Measurements from ENCODE around the gene WRNIP1.

WRNIP1 gene

DNA sequence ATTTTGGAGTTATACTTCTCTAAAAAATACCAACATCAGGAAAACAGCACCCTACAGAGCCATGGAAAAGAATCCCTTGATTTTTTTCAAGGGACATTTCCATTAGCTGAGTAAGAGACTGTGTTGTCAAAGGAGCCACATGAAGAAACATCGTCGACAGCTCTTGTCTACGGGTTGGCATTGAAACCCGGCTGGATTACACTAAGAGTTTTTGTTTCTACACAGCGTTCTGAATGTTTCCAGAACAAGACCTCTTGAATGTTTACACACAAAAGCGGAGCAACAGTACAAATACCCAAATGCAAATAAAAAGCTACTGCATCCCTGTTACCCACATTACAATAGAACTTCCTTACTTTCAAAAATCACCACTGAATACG, 12.1 kb upstream of the WRNIP1 start:
- no peaks in the 10 kb centered on the region for H3K9me3 ChIP-seq (ENCODE audit: control extremely low read depth in 1 of 5, control insufficient read depth in 4 of 5, insufficient read depth in 2 of 5, low read depth in 1 of 5, low read length in 4 of 5)
- no peaks in the 10 kb centered on the region for H3K36me3 ChIP-seq (ENCODE audit: control insufficient read depth in 4 of 4, insufficient read depth in 4 of 4, low read length in 3 of 4)
- H3K27ac ChIP-seq (ENCODE audit: insufficient read depth in 1 of 2, low read depth in 1 of 2, low read length in 2 of 2, poor library complexity in 1 of 2, severe bottlenecking in 2 of 2) = peak overlapping the region in 1 of 2 experiments; percentile 6
- DNase-seq = peak in 1 of 3 donors; percentile 41
- H3K4me3 ChIP-seq (ENCODE audit: control insufficient read depth in 1 of 7, extremely low read depth in 1 of 7, insufficient read depth in 4 of 7, low read depth in 2 of 7, low read length in 6 of 7) = peak overlapping the region in 1 of 7 experiments; percentile 58
- peaks cover 23 to 61% (median 39%) of the 10 kb centered on the region in 4 experiments for H3K4me1 ChIP-seq (ENCODE audit: control extremely low read depth in 1 of 4, control insufficient read depth in 4 of 4, insufficient read depth in 4 of 4, low read length in 3 of 4)
- H3K27me3 ChIP-seq (replicated peaks in 2 of 5; ENCODE audit: control insufficient read depth in 4 of 5, insufficient read depth in 5 of 5, low read length in 4 of 5) = no peaks in the 10 kb centered on the region
- WGBS (ENCODE audit: insufficient coverage) = 76% methylated on average over 6 of the region's 7 CpGs
- CTCF ChIA-PET = interaction anchor here (0.7 to 12.6 kb wide), 6 partner anchors 10 to 311 kb away, joined by 3 to 227 read pairs (median 4); partner anchors contain the start of gene WRNIP1
- POLR2A ChIA-PET = interaction anchor here (1.0 kb wide), 1 partner anchor 10 kb away, joined by 5 read pairs; no protein-coding TSS in a partner anchor

DNA sequence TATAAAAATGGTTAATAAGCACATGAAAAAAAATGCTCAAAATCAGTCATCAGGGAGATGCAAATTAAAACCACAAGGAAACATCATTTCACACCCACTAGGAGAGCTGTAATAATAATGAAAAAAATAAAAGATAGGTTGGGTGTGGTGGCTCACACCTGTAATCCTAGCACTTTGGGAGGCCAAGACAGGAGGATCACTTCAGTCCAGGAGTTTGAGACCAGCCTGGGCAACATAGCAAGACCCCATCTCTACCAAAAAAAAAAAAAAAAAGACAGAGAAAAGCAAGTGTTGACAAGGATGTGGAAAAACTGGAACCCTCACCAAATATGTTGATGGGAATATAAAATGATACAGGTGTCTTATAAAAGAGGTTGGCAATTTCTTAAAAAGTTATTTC, 11.4 kb upstream of the WRNIP1 start:
- Histone ChIP-seq H3K4me3 (ENCODE audit: control insufficient read depth in 1 of 7, extremely low read depth in 1 of 7, insufficient read depth in 4 of 7, low read depth in 2 of 7, low read length in 6 of 7) (no peak overlapping the region), H3K36me3 (ENCODE audit: control insufficient read depth in 4 of 4, insufficient read depth in 4 of 4, low read length in 3 of 4) (no peaks in the 10 kb centered on the region), H3K4me1 (ENCODE audit: control extremely low read depth in 1 of 4, control insufficient read depth in 4 of 4, insufficient read depth in 4 of 4, low read length in 3 of 4) (peaks cover 23 to 55% (median 38%) of the 10 kb centered on the region in 4 experiments), H3K27me3 (replicated peaks in 2 of 5; ENCODE audit: control insufficient read depth in 4 of 5, insufficient read depth in 5 of 5, low read length in 4 of 5) (no peaks in the 10 kb centered on the region), H3K9me3 (ENCODE audit: control extremely low read depth in 1 of 5, control insufficient read depth in 4 of 5, insufficient read depth in 2 of 5, low read depth in 1 of 5, low read length in 4 of 5) (no peaks in the 10 kb centered on the region), H3K27ac (ENCODE audit: insufficient read depth in 1 of 2, low read depth in 1 of 2, low read length in 2 of 2, poor library complexity in 1 of 2, severe bottlenecking in 2 of 2) (no peak overlapping the region)
- ChIA-PET CTCF (interaction anchor here (0.7 to 12.6 kb wide), 5 partner anchors 9 to 310 kb away, joined by 3 to 227 read pairs (median 4); partner anchors contain the start of gene WRNIP1), POLR2A (interaction anchor here (1.0 kb wide), 1 partner anchor 9 kb away, joined by 5 read pairs; no protein-coding TSS in a partner anchor)
- no peak for DNase-seq

DNA sequence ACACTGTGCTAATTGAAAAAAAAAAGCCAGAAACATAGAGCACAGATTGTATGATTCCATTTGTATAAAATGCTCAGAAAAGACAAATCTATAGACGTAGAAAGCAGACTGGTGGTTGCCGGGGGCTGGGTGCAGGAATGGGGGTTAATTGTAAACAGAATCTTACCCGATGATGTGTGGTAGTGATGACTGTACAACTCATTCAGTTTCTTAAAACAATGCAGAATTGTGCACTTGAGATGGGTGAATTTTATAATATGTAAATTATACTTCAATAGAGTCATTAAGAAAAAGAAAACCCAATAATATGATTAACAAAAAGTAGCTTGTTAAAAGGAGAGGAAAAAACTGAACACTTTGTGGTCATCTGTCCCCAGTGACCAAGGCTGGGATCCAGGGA, 10.8 kb upstream of the WRNIP1 start:
- peaks cover 23 to 49% (median 38%) of the 10 kb centered on the region in 4 experiments for H3K4me1 ChIP-seq (ENCODE audit: control extremely low read depth in 1 of 4, control insufficient read depth in 4 of 4, insufficient read depth in 4 of 4, low read length in 3 of 4)
- H3K27me3 ChIP-seq (replicated peaks in 2 of 5; ENCODE audit: control insufficient read depth in 4 of 5, insufficient read depth in 5 of 5, low read length in 4 of 5) = no peaks in the 10 kb centered on the region
- H3K9me3 ChIP-seq (ENCODE audit: control extremely low read depth in 1 of 5, control insufficient read depth in 4 of 5, insufficient read depth in 2 of 5, low read depth in 1 of 5, low read length in 4 of 5) = no peaks in the 10 kb centered on the region
- H3K36me3 ChIP-seq (ENCODE audit: control insufficient read depth in 4 of 4, insufficient read depth in 4 of 4, low read length in 3 of 4) = no peaks in the 10 kb centered on the region
- H3K4me3 ChIP-seq (ENCODE audit: control insufficient read depth in 1 of 7, extremely low read depth in 1 of 7, insufficient read depth in 4 of 7, low read depth in 2 of 7, low read length in 6 of 7) = no peak overlapping the region
- no peak overlapping the region for H3K27ac ChIP-seq (ENCODE audit: insufficient read depth in 1 of 2, low read depth in 1 of 2, low read length in 2 of 2, poor library complexity in 1 of 2, severe bottlenecking in 2 of 2)
- CTCF ChIA-PET = interaction anchor here (0.6 to 12.6 kb wide), 3 partner anchors 9 to 16 kb away, joined by 3 to 227 read pairs (median 3); partner anchors contain the start of gene WRNIP1
- DNase-seq = no peak
- WGBS (ENCODE audit: insufficient coverage) = 77% methylated on average over 2 of the region's 3 CpGs
- POLR2A ChIA-PET = no interaction called here

DNA sequence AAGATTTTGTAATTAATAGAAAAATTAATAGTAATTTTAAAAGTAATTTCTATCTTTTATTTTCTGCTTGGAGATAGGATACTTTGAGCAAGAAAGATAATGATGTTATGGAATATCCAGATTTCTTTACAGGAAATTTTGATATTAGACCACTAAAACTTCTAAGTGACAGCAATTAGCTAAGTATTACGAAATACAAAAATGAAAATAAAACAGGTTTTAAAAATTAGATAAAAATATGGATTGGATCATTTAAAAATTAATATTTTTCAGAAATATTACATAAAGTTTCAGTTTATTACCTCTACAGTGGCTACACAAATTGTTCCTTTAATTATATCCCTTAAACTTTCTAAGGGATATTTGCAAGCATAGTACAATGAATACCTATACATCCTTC, 10.3 kb upstream of the WRNIP1 start:
- WGBS (ENCODE audit: insufficient coverage) = no CpG with 5 or more reads among the region's 1 CpG
- Histone ChIP-seq H3K27ac (ENCODE audit: insufficient read depth in 1 of 2, low read depth in 1 of 2, low read length in 2 of 2, poor library complexity in 1 of 2, severe bottlenecking in 2 of 2) (no peak overlapping the region), H3K27me3 (replicated peaks in 2 of 5; ENCODE audit: control insufficient read depth in 4 of 5, insufficient read depth in 5 of 5, low read length in 4 of 5) (no peaks in the 10 kb centered on the region), H3K9me3 (ENCODE audit: control extremely low read depth in 1 of 5, control insufficient read depth in 4 of 5, insufficient read depth in 2 of 5, low read depth in 1 of 5, low read length in 4 of 5) (no peaks in the 10 kb centered on the region), H3K36me3 (ENCODE audit: control insufficient read depth in 4 of 4, insufficient read depth in 4 of 4, low read length in 3 of 4) (no peaks in the 10 kb centered on the region), H3K4me1 (ENCODE audit: control extremely low read depth in 1 of 4, control insufficient read depth in 4 of 4, insufficient read depth in 4 of 4, low read length in 3 of 4) (peaks cover 21 to 44% (median 34%) of the 10 kb centered on the region in 4 experiments), H3K4me3 (ENCODE audit: control insufficient read depth in 1 of 7, extremely low read depth in 1 of 7, insufficient read depth in 4 of 7, low read depth in 2 of 7, low read length in 6 of 7) (no peak overlapping the region)
- ChIA-PET CTCF (interaction anchor here (1.0 to 12.6 kb wide), 2 partner anchors 8 to 17 kb away, joined by 3 to 227 read pairs; partner anchors contain the start of gene WRNIP1), POLR2A (no interaction called here)
- DNase-seq = no peak

DNA sequence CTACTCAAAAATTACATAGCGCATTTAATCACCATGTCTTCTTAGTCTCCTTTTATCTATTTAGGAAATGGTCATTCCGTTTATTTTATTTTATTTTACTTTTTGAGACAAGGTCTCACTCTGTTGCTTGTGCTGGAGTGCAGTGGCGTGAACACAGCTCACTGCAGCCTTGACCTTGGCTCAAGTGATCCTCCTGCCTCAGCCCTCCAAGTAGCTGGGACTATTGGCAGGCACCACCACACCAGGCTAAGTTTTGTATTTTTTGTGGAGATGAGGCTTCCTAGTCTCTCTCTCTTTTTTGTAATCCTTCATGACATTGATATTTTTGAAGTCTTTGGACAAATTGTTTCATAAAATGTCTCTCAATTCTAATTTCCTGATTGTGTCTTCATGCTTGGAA, 9.7 kb upstream of the WRNIP1 start:
- CTCF ChIA-PET = interaction anchor here (1.0 to 1.4 kb wide), 2 partner anchors 17 to 21 kb away, joined by 3 read pairs; no protein-coding TSS in a partner anchor
- H3K4me1 ChIP-seq (ENCODE audit: control extremely low read depth in 1 of 4, control insufficient read depth in 4 of 4, insufficient read depth in 4 of 4, low read length in 3 of 4) = peaks cover 17 to 40% (median 31%) of the 10 kb centered on the region in 4 experiments
- no peaks in the 10 kb centered on the region for H3K36me3 ChIP-seq (ENCODE audit: control insufficient read depth in 4 of 4, insufficient read depth in 4 of 4, low read length in 3 of 4)
- WGBS (ENCODE audit: insufficient coverage) = 92% methylated on average over 2 of the region's 3 CpGs
- DNase-seq = no peak
- POLR2A ChIA-PET = no interaction called here
- H3K4me3 ChIP-seq (ENCODE audit: control insufficient read depth in 1 of 7, extremely low read depth in 1 of 7, insufficient read depth in 4 of 7, low read depth in 2 of 7, low read length in 6 of 7) = no peak overlapping the region
- H3K9me3 ChIP-seq (ENCODE audit: control extremely low read depth in 1 of 5, control insufficient read depth in 4 of 5, insufficient read depth in 2 of 5, low read depth in 1 of 5, low read length in 4 of 5) = peaks cover 0 to 3% (median 0%) of the 10 kb centered on the region in 5 experiments
- no peak overlapping the region for H3K27ac ChIP-seq (ENCODE audit: insufficient read depth in 1 of 2, low read depth in 1 of 2, low read length in 2 of 2, poor library complexity in 1 of 2, severe bottlenecking in 2 of 2)
- no peaks in the 10 kb centered on the region for H3K27me3 ChIP-seq (replicated peaks in 2 of 5; ENCODE audit: control insufficient read depth in 4 of 5, insufficient read depth in 5 of 5, low read length in 4 of 5)

DNA sequence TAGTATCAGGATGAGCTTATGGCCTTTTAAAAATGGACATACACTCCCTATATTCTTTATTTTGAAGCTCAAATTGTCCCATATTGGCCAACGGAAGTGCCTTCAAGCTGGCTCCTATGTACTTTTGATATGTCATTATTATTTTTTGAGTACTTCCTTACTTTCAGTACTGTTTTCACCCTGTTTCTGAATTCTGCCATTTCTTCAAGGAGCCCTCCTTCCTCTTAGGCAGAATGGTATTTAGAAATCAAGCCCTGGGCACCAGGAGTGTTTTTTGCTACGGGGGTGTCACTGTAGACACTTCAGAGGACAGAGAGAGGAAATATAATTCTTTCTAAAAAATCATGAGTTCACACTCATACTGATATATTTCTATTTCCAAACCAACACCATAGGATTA, 9.0 kb upstream of the WRNIP1 start:
- Histone ChIP-seq H3K27me3 (replicated peaks in 2 of 5; ENCODE audit: control insufficient read depth in 4 of 5, insufficient read depth in 5 of 5, low read length in 4 of 5) (no peaks in the 10 kb centered on the region), H3K36me3 (ENCODE audit: control insufficient read depth in 4 of 4, insufficient read depth in 4 of 4, low read length in 3 of 4) (no peaks in the 10 kb centered on the region), H3K4me1 (ENCODE audit: control extremely low read depth in 1 of 4, control insufficient read depth in 4 of 4, insufficient read depth in 4 of 4, low read length in 3 of 4) (peaks cover 9 to 34% (median 23%) of the 10 kb centered on the region in 4 experiments), H3K9me3 (ENCODE audit: control extremely low read depth in 1 of 5, control insufficient read depth in 4 of 5, insufficient read depth in 2 of 5, low read depth in 1 of 5, low read length in 4 of 5) (peaks cover 0 to 3% (median 0%) of the 10 kb centered on the region in 5 experiments), H3K4me3 (ENCODE audit: control insufficient read depth in 1 of 7, extremely low read depth in 1 of 7, insufficient read depth in 4 of 7, low read depth in 2 of 7, low read length in 6 of 7) (no peak overlapping the region), H3K27ac (ENCODE audit: insufficient read depth in 1 of 2, low read depth in 1 of 2, low read length in 2 of 2, poor library complexity in 1 of 2, severe bottlenecking in 2 of 2) (no peak overlapping the region)
- ChIA-PET CTCF (interaction anchor here (0.6 to 14.2 kb wide), 7 partner anchors 8 to 35 kb away, joined by 3 to 227 read pairs (median 3); partner anchors contain the start of genes MYLK4 and WRNIP1), POLR2A (no interaction called here)
- WGBS (ENCODE audit: insufficient coverage) = no CpG with 5 or more reads among the region's 2 CpGs
- no peak for DNase-seq

DNA sequence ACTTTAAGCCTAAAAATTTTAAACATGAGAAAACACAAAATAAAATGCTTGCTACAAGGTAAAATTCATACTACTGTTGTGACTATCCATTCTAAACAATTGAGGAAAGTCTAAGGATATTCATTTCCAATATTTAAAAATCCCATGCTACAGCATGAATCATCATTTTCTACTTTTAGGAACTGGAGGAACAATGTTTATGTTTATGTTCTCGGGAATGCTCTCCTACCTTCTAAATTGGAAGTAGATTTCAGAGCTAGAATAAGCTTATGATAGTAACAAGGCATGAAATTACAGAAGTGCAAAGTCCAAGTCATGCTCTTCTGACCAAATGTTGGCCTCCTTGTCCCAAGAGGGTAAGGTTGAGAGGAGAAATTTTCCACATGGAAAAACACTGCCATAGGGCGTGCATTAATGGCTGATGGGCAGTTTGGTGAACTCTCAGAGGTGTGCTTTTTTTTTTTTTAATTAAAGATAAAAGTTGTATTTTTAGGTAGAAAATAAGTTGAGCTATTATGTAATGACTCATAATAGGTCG, 8.4 kb upstream of the WRNIP1 start:
- H3K4me1 ChIP-seq (ENCODE audit: control extremely low read depth in 1 of 4, control insufficient read depth in 4 of 4, insufficient read depth in 4 of 4, low read length in 3 of 4) = peaks cover 5 to 29% (median 19%) of the 10 kb centered on the region in 4 experiments
- H3K9me3 ChIP-seq (ENCODE audit: control extremely low read depth in 1 of 5, control insufficient read depth in 4 of 5, insufficient read depth in 2 of 5, low read depth in 1 of 5, low read length in 4 of 5) = peaks cover 0 to 3% (median 0%) of the 10 kb centered on the region in 5 experiments
- ChIA-PET POLR2A (no interaction called here), CTCF (interaction anchor here (0.6 to 14.2 kb wide), 11 partner anchors 8 to 243 kb away, joined by 3 to 227 read pairs (median 3); partner anchors contain the start of genes MYLK4, NQO2 and WRNIP1)
- no peaks in the 10 kb centered on the region for H3K36me3 ChIP-seq (ENCODE audit: control insufficient read depth in 4 of 4, insufficient read depth in 4 of 4, low read length in 3 of 4)
- H3K27ac ChIP-seq (ENCODE audit: insufficient read depth in 1 of 2, low read depth in 1 of 2, low read length in 2 of 2, poor library complexity in 1 of 2, severe bottlenecking in 2 of 2) = no peak overlapping the region
- H3K27me3 ChIP-seq (replicated peaks in 2 of 5; ENCODE audit: control insufficient read depth in 4 of 5, insufficient read depth in 5 of 5, low read length in 4 of 5) = no peaks in the 10 kb centered on the region
- WGBS (ENCODE audit: insufficient coverage) = 100% methylated on average over 1 of the region's 3 CpGs
- no peak overlapping the region for H3K4me3 ChIP-seq (ENCODE audit: control insufficient read depth in 1 of 7, extremely low read depth in 1 of 7, insufficient read depth in 4 of 7, low read depth in 2 of 7, low read length in 6 of 7)
- DNase-seq = no peak

All from common myeloid progenitor, CD34-positive (primary cell).